HUES64 (cell line): Measurements from ENCODE around the gene CYP24A1.

Source experiments
- H3K27ac ChIP-seq: 2 replicates; pipeline ENCODE4 v1.7.0; 2013; ENCODE audit warnings: low read depth, low read length, inconsistent platforms
- H3K27me3 ChIP-seq: 2 replicates; pipeline ENCODE4 v1.6.1; 2013; ENCODE audit warnings: mild to moderate bottlenecking, low read length; ENCODE audit not compliant: insufficient read depth
- H3K36me3 ChIP-seq: 2 replicates; pipeline ENCODE4 v1.6.1; 2013; ENCODE audit warnings: mild to moderate bottlenecking, low read length; ENCODE audit not compliant: insufficient read depth
- H3K4me1 ChIP-seq: 2 replicates; pipeline ENCODE4 v1.6.1; 2013; ENCODE audit warnings: mild to moderate bottlenecking, low read length, moderate library complexity; ENCODE audit not compliant: insufficient read depth
- H3K4me3 ChIP-seq: 2 replicates; pipeline ENCODE4 v1.5.1; 2013; ENCODE audit warnings: mild to moderate bottlenecking, low read length, moderate library complexity
- H3K9ac ChIP-seq: 2 replicates; pipeline ENCODE4 v1.6.1; 2013; ENCODE audit warnings: mild to moderate bottlenecking, low read depth, low read length
- H3K9me3 ChIP-seq: 2 replicates; pipeline ENCODE4 v1.6.1; 2013; ENCODE audit warnings: low read depth, low read length; ENCODE audit not compliant: insufficient read depth
- WGBS: fragments of 150-250, 120-280 bp; methylation state at CpG from one replicate; pipeline ENCODE4 v1.1.7; 2013; ENCODE audit warnings: missing lambda C conversion rate; 5-methylcytosine and 5-hydroxymethylcytosine counted together

CYP24A1 gene

GRCh38 chr20:54212871-54213270 is 39.1 kb upstream of the CYP24A1 start:
- Histone ChIP-seq H3K9me3 (no peaks in the 10 kb centered on the region), H3K4me1 (peaks cover 12% of the 10 kb centered on the region), H3K4me3 (no peak overlapping the region), H3K36me3 (peaks cover 65% of the 10 kb centered on the region), H3K27me3 (no peaks in the 10 kb centered on the region), H3K27ac (no peak overlapping the region), H3K9ac (no peak overlapping the region)
- 91% methylated on average over 3 of the region's 3 CpGs for WGBS

- H3K27me3 ChIP-seq, result no peaks in the 10 kb centered on the region
- no peak overlapping the region for H3K27ac ChIP-seq
- H3K9me3 ChIP-seq, result no peaks in the 10 kb centered on the region
- no peak overlapping the region for H3K9ac ChIP-seq
- no peak overlapping the region for H3K4me3 ChIP-seq
- peaks cover 58% of the 10 kb centered on the region for H3K36me3 ChIP-seq
- peaks cover 12% of the 10 kb centered on the region for H3K4me1 ChIP-seq
- 86% methylated on average over 1 of the region's 1 CpG for WGBS
Observed at GRCh38 chr20:54212226-54212625, 38.4 kb upstream of the CYP24A1 start.

- 75% methylated on average over 5 of the region's 5 CpGs for WGBS
- Histone ChIP-seq H3K27ac (no peak overlapping the region), H3K36me3 (peaks cover 32% of the 10 kb centered on the region), H3K4me3 (peak overlapping the region; percentile 85), H3K27me3 (no peaks in the 10 kb centered on the region), H3K4me1 (peaks cover 12% of the 10 kb centered on the region), H3K9me3 (no peaks in the 10 kb centered on the region), H3K9ac (peak overlapping the region; percentile 100; the same call in 1 of the 2 replicates)
Observed at GRCh38 chr20:54209216-54209813, 35.5 kb upstream of the CYP24A1 start.

- Histone ChIP-seq H3K4me3 (peak overlapping the region; percentile 85), H3K27ac (peak overlapping the region; percentile 94), H3K4me1 (peaks cover 12% of the 10 kb centered on the region), H3K36me3 (peaks cover 26% of the 10 kb centered on the region), H3K9ac (peak overlapping the region; percentile 100), H3K27me3 (no peaks in the 10 kb centered on the region), H3K9me3 (no peaks in the 10 kb centered on the region)
- 9% methylated on average over 15 of the region's 15 CpGs for WGBS
Observed at GRCh38 chr20:54208548-54209176, 34.9 kb upstream of the CYP24A1 start.

- Histone ChIP-seq H3K9ac (peak within 1 kb of the TSS; percentile 100), H3K27me3 (no peaks in the 10 kb centered on the region), H3K27ac (peak within 1 kb of the TSS; percentile 94), H3K4me3 (peak within 1 kb of the TSS; percentile 85), H3K9me3 (no peaks in the 10 kb centered on the region), H3K4me1 (peaks cover 12% of the 10 kb centered on the region), H3K36me3 (peaks cover 22% of the 10 kb centered on the region)
- whole genome bisulfite sequencing, result under 1% methylated on average over 76 of the region's 76 CpGs
Observed at GRCh38 chr20:54207743-54208547, 34.2 kb upstream of the CYP24A1 start, which contains the start of gene PFDN4. Gene PFDN4 (plus strand): TSS chr20:54208087. CDS start chr20:54208101, 14 bp downstream.

GRCh38 chr20:54207053-54207742 is 33.4 kb upstream of the CYP24A1 start:
- Histone ChIP-seq H3K9ac (no peak overlapping the region), H3K27ac (no peak overlapping the region), H3K4me3 (peak overlapping the region; percentile 85)

GRCh38 chr20:54205450-54205849 is 31.7 kb upstream of the CYP24A1 start:
- H3K9ac ChIP-seq, result no peak overlapping the region
- no peaks in the 10 kb centered on the region for H3K27me3 ChIP-seq
- H3K9me3 ChIP-seq, result no peaks in the 10 kb centered on the region
- peaks cover 12% of the 10 kb centered on the region for H3K4me1 ChIP-seq
- no peak overlapping the region for H3K4me3 ChIP-seq
- peaks cover 4% of the 10 kb centered on the region; the same call in 1 of the 2 replicates for H3K36me3 ChIP-seq
- 93% methylated on average over 7 of the region's 8 CpGs for WGBS
- no peak overlapping the region for H3K27ac ChIP-seq

More at GRCh38 chr20:54207053-54207742, 33.4 kb upstream of the CYP24A1 start:
- Histone ChIP-seq H3K9me3 (no peaks in the 10 kb centered on the region), H3K27me3 (no peaks in the 10 kb centered on the region), H3K4me1 (peaks cover 12% of the 10 kb centered on the region), H3K36me3 (peaks cover 16% of the 10 kb centered on the region)
- WGBS, result 80% methylated on average over 7 of the region's 7 CpGs

GRCh38 chr20:54204481-54204880 is 30.7 kb upstream of the CYP24A1 start:
- H3K27ac ChIP-seq, result no peak overlapping the region
- H3K27me3 ChIP-seq, result no peaks in the 10 kb centered on the region
- H3K4me3 ChIP-seq, result no peak overlapping the region
- peaks cover 7% of the 10 kb centered on the region; the same call in 1 of the 2 replicates for H3K4me1 ChIP-seq
- no peaks in the 10 kb centered on the region for H3K36me3 ChIP-seq
- H3K9me3 ChIP-seq, result no peaks in the 10 kb centered on the region
- 90% methylated on average over 5 of the region's 5 CpGs for WGBS
- no peak overlapping the region for H3K9ac ChIP-seq

- Histone ChIP-seq H3K27ac (no peak overlapping the region), H3K9ac (no peak overlapping the region), H3K27me3 (no peaks in the 10 kb centered on the region), H3K4me1 (peaks cover 3% of the 10 kb centered on the region; the same call in 1 of the 2 replicates), H3K4me3 (no peak overlapping the region), H3K36me3 (no peaks in the 10 kb centered on the region), H3K9me3 (no peaks in the 10 kb centered on the region)
- WGBS, result 89% methylated on average over 6 of the region's 6 CpGs
Observed at GRCh38 chr20:54204063-54204462, 30.3 kb upstream of the CYP24A1 start.

GRCh38 chr20:54203281-54203680 is 29.5 kb upstream of the CYP24A1 start:
- no peaks in the 10 kb centered on the region; the same call in 1 of the 2 replicates for H3K4me1 ChIP-seq
- H3K27ac ChIP-seq, result no peak overlapping the region
- H3K9ac ChIP-seq, result no peak overlapping the region
- no peaks in the 10 kb centered on the region for H3K36me3 ChIP-seq
- WGBS, result 72% methylated on average over 4 of the region's 5 CpGs
- H3K27me3 ChIP-seq, result no peaks in the 10 kb centered on the region
- H3K4me3 ChIP-seq, result no peak overlapping the region
- H3K9me3 ChIP-seq, result no peaks in the 10 kb centered on the region
